SU-DHL-6 (cell line): Measurements from ENCODE around the gene COBLL1.

Experiments
- EZH2phosphoT487 ChIP-seq: fragments of 200-600 bp; sonication (generic), shearing (Covaris generic); conservative IDR thresholded peaks from 2 replicates; pipeline ENCODE4 v1.6.1; 2018; ENCODE audit warnings: mild to moderate bottlenecking, antibody characterized with exemption, low read length, moderate library complexity, mixed read lengths
- TF ChIP-seq, protein P1 (sequence below): fragments of 200-600 bp; sonication (generic); IDR thresholded peaks from one replicate; pipeline ENCODE4 v1.5.1; 2017; ENCODE audit warnings: antibody characterized with exemption, mild to moderate bottlenecking, low read length, moderate library complexity; ENCODE audit not compliant: insufficient read depth, poor library complexity, severe bottlenecking

GRCh38 chr2:164642268-164642667 is 199.4 kb downstream of the COBLL1 start:
- TF ChIP-seq, protein P1, sequence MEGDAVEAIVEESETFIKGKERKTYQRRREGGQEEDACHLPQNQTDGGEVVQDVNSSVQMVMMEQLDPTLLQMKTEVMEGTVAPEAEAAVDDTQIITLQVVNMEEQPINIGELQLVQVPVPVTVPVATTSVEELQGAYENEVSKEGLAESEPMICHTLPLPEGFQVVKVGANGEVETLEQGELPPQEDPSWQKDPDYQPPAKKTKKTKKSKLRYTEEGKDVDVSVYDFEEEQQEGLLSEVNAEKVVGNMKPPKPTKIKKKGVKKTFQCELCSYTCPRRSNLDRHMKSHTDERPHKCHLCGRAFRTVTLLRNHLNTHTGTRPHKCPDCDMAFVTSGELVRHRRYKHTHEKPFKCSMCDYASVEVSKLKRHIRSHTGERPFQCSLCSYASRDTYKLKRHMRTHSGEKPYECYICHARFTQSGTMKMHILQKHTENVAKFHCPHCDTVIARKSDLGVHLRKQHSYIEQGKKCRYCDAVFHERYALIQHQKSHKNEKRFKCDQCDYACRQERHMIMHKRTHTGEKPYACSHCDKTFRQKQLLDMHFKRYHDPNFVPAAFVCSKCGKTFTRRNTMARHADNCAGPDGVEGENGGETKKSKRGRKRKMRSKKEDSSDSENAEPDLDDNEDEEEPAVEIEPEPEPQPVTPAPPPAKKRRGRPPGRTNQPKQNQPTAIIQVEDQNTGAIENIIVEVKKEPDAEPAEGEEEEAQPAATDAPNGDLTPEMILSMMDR, result no peak
- TF ChIP-seq EZH2phosphoT487, result no peak
